Ishikawa (cell line): ENCODE data around the gene MTG2.

Experiments used
- CEBPB ChIP-seq: IDR thresholded peaks from 2 replicates; pipeline ENCODE4 v1.6.1; 2012
- CREB1 ChIP-seq: IDR thresholded peaks from 2 replicates; pipeline ENCODE4 v1.6.1; 2012; ENCODE audit warnings: low read depth
- EGR1 ChIP-seq: IDR thresholded peaks from 2 replicates; pipeline ENCODE4 v1.6.1; 2012
- TEAD4 ChIP-seq: IDR thresholded peaks from 2 replicates; pipeline ENCODE4 v1.6.1; 2012
- YY1 ChIP-seq: IDR thresholded peaks from 2 replicates; pipeline ENCODE4 v1.6.1; 2012; ENCODE audit warnings: low read depth

DNA sequence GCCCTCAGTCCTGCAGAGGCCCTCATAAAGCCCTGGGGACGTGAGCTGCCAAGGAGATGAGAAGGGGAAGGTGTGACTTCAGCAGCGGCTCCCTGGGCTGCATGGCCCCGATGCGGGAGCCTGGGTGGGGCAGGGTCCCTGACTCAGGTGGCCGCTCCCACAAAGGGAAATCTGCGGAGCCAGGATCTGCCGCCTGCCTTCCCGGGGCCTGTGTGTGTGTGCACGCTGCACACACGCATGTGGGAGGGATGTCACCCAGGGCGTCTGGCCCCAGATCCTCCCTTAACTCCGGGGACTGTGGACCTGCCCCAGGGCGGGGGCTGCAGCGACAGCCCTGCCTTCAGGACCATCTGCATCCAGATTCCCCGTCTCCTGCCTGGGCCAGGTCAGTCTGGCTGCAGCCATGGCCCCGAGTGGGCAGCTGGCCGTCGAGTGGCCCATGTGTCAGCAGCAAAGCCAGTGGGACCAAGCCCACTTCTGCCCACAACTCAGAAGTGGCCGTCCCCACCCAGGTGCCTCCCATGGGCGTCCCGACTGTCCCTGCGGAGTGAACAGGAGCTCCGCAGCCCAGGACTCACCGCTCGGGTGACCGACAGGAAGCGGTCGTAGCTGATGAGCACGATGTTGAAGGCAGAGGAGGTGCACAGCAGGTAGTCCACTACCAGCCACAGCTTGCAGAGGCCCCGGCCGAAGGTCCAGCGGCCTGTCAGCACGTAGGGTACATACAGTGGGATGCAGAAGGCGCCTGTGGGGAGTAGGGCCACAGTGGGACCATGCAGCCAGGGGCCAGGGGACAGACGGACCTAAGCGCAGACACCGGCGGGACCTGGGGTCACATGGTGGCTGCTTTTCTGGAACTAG, 35.3 kb downstream of the MTG2 start:
- TF ChIP-seq CEBPB (no peak), EGR1 (no peak), CREB1 (no peak), YY1 (no peak), TEAD4 (no peak)
